Ecto neural progenitor cell (in vitro differentiated cells): ENCODE data around the gene RAB3B.

Source experiments
- DNase-seq: peaks from one replicate; pipeline ENCODE4 v3.0.0-alpha.2; 2018; ENCODE audit warnings: low spot score

The RAB3B gene

DNA sequence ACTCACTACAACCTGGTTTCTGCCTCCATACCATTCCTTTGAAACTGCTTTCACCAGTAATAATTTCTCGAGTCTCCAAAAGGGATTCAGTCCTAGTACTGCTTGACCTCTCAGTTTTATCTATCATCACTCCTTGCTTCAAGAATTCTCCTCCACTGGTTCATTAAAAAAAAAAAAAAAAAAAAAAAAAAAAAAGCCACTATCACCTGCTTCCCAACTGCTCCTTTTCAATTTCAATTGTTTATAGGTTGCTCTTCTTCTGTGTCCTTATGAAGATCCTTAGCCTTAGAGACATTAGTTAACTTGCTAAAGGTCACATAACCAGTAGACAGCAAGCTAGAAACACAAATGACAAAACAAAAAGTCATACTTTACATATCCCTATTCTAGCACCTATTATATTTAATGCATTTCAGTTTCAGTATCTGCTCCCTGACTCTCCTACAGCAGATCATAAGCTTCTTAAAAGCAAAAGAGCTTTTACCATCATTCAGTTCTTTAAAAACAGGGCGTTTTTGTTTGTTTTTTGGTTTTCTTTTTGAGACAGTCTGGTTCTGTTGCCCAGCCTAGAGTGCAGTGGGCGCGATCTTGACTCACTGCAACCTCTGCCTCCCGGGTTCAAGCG lies 119.0 kb downstream of the RAB3B start:
- DNase-seq, result no peak

DNA sequence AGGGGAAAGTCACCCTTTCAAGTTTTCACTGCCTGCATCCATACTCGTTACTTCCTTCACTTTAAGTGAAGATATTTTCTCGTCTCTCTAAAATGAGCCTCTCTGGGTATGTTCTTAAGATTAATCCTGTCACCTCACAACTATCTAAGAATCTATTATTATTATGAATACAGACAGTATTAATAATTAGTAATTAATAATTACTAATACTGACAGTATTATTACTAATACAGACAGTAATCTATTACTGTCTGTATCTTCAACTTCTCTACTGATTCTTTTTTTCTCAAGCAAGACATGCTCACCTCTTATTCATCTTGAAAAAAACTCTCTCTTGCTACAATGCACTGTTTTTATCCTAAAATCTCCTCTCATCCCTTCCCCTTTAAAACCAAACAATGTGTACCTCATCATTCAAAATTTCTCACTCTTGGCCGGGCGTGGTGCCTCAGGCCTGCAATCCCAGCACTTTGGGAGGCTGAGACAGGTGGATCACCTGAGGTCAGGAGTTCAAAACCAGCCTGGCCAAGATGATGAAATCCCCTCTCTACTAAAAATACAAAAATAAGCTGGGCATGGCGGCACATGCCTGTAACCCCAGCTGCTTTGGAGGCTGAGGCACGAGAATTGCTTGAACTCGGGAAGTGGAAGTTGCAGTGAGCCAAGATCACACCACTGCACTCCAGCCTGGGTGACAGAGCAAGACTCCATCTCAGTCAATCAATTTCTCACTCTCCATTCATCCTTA lies 119.7 kb downstream of the RAB3B start:
- no peak for DNase-seq

GRCh38 chr1:51867479-51868232 lies 122.8 kb downstream of the RAB3B start:
- no peak for DNase-seq

DNA sequence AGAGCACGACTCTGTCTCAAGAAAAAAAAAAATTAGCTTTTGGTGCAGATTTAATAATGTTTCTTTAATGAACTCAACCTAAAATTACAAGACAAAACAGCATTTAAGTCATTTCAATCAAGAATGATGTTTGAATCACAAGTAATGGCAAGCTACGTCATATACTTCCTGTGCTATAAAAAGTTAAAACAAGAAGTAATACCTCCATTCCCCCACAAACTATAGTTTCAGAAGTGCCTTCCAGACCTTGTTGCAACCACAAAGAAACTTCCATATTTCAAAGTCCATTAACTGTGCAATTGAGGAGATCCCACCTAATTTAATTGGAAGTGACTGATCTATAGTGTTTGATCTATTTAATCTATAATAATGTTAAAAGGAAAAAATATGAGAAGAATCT lies 127.1 kb downstream of the RAB3B start:
- DNase-seq, result no peak

- DNase-seq, result no peak
Measured at GRCh38 chr1:51861669-51862068, 128.8 kb downstream of the RAB3B start.

- DNase-seq, result no peak
Measured at GRCh38 chr1:51859735-51860134, 130.8 kb downstream of the RAB3B start.

GRCh38 chr1:51859333-51859732 lies 131.2 kb downstream of the RAB3B start:
- no peak for DNase-seq

- no peak for DNase-seq
Measured at GRCh38 chr1:51858892-51859291, 131.6 kb downstream of the RAB3B start.
